IPS-20b (cell line): ENCODE data around the gene DENND1A.
"Not testable (repeated sequence)": the region's sequence is repeated elsewhere in the genome, so short reads cannot be mapped to it uniquely, and the experiment has no call there.

Experiments used
- H3K27ac ChIP-seq: one replicate; pipeline ENCODE4 v1.5.1; 2013; ENCODE audit warnings: low read length
- H3K27me3 ChIP-seq: 2 replicates; pipeline ENCODE4 v1.6.1; 2013; ENCODE audit warnings: mild to moderate bottlenecking, low read length, inconsistent platforms; ENCODE audit not compliant: insufficient read depth
- H3K36me3 ChIP-seq: 2 replicates; pipeline ENCODE4 v1.6.1; 2013; ENCODE audit warnings: low read depth, mild to moderate bottlenecking, inconsistent platforms, low read length, moderate library complexity; ENCODE audit not compliant: insufficient read depth
- H3K4me1 ChIP-seq: 2 replicates; pipeline ENCODE4 v1.6.1; 2013; ENCODE audit warnings: mild to moderate bottlenecking, control low read depth, inconsistent platforms, low read length, moderate library complexity; ENCODE audit not compliant: insufficient read depth
- H3K4me3 ChIP-seq: 2 replicates; pipeline ENCODE4 v1.5.1; 2013; ENCODE audit warnings: mild to moderate bottlenecking, low read length, inconsistent platforms
- H3K9ac ChIP-seq: 2 replicates; pipeline ENCODE4 v1.6.1; 2013; ENCODE audit warnings: low read depth, mild to moderate bottlenecking, inconsistent platforms, low read length, moderate library complexity
- H3K9me3 ChIP-seq: 2 replicates; pipeline ENCODE4 v1.6.1; 2013; ENCODE audit warnings: mild to moderate bottlenecking, low read depth, low read length, inconsistent platforms; ENCODE audit not compliant: insufficient read depth

The DENND1A gene

DNA sequence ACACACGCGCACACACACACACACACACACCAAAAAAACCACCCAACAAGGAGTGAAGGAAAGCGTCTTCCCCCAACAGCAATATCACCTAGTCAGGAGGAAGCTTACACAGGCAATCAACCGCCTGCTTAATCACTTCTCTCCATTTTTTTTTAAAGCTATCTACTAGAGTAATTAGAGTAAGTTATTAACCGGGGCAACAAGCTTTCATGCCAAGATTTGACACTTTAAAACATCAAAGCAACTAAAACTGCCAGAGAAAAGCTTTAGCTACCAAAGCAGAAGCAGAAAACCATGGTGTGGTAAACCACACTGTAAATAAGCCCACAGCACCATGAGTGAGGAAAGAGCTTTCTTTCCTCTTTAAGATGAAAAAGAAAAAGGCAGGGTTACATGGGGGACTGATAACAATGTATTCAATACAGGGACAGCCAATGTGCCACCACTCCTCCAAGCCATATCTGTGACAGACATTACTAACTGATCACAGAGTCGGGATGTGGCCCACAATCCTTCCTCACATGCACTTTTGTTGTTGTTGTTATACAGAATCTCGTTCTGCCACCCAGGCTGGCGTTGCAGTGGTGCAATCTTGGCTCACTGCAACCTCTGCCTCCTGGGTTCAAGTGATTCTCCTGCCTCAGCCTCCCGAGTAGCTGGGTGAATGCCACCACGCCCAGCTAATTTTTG is 291.8 kb downstream of the DENND1A start:
- Histone ChIP-seq H3K27me3 (no peaks in the 10 kb centered on the region), H3K4me1 (no peaks in the 10 kb centered on the region), H3K27ac (no peak overlapping the region), H3K4me3 (no peak overlapping the region), H3K9ac (no peak overlapping the region), H3K9me3 (no peaks in the 10 kb centered on the region), H3K36me3 (no peaks in the 10 kb centered on the region)

DNA sequence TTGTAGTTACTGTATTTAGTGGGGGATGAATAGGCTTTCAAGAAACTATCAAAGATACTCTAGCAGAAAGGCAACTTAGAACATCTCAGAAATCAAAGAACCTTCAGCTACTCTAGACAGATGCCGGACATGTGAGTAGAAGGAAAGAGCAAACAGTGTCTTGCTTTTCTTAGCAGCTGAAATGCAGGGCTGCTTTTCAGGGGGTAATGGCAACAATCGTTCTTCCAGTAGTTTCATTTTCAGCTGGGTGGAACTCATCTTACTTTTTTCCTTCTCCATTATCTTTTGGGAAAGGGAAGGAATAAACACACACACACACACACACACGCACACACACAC is 292.4 kb downstream of the DENND1A start:
- no peak overlapping the region for H3K9ac ChIP-seq
- no peaks in the 10 kb centered on the region for H3K9me3 ChIP-seq
- H3K27me3 ChIP-seq, result no peaks in the 10 kb centered on the region
- no peak overlapping the region for H3K4me3 ChIP-seq
- no peaks in the 10 kb centered on the region for H3K36me3 ChIP-seq
- H3K4me1 ChIP-seq, result no peaks in the 10 kb centered on the region
- no peak overlapping the region for H3K27ac ChIP-seq

DNA sequence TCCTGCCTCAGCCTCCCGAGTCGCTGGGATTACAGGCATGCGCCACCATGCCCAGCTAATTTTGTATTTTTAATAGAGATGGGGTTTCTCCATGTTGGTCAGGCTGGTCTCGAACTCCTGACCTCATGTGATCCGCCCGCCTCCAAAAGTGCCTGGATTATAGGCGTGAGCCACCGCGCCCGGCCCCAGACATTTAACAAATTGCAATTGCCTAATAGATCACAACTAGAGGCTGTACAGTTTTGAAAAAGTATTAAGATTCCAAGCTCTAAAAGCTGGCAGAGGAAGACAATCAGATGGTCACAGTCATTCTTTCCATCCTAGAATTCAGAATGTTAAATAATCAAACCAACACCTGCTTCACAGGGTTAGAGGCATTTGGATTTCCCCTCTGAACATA is 293.1 kb downstream of the DENND1A start:
- H3K27ac ChIP-seq, H3K4me1 ChIP-seq, H3K9ac ChIP-seq, H3K36me3 ChIP-seq, H3K27me3 ChIP-seq, H3K4me3 ChIP-seq, H3K9me3 ChIP-seq: not testable (repeated sequence)

DNA sequence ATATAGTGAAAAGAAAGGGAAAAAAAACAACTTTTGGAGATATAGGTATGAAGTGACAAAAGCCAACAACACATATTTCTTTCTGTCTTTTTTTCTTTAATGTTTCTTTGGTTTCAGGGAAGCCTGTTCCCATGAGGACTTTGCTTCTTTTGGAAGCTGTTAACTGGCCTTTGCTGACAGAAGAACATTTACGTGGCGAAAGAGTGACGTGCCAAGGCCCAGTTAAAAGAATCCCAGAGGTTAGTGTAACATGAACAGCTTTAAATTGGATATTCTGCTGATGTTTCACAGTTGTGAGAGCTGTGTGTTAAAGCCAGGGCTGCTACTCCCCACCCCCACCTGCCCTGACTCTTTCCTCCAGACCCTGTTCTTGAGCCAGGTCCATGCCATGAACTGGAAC is 298.1 kb downstream of the DENND1A start:
- Histone ChIP-seq H3K4me1 (no peaks in the 10 kb centered on the region), H3K9ac (no peak overlapping the region), H3K36me3 (peaks cover 11% of the 10 kb centered on the region; the same call in 1 of the 2 replicates), H3K9me3 (no peaks in the 10 kb centered on the region), H3K27me3 (no peaks in the 10 kb centered on the region), H3K27ac (no peak overlapping the region), H3K4me3 (no peak overlapping the region)

DNA sequence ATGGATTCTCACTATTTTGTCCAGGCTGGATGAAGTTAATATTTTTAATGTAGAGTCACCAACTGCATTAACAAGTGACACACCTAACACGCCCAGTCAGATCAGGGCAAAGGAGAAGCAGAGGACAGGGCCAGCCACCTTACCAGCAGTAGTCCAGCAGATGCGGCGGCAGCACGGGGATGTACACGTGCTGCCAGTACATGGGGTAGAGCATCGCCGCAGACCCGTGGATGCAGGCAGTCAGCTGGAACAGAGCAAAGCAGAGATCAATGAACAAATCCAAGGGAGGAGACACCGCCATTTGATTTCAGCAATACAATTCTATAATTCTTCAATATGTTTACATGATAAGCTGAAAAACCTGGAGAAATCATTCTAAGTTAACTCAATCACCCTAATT is 299.7 kb downstream of the DENND1A start:
- Histone ChIP-seq H3K27ac (no peak overlapping the region), H3K36me3 (peaks cover 11% of the 10 kb centered on the region; the same call in 1 of the 2 replicates), H3K9me3 (no peaks in the 10 kb centered on the region), H3K4me3 (no peak overlapping the region), H3K9ac (no peak overlapping the region), H3K27me3 (no peaks in the 10 kb centered on the region), H3K4me1 (no peaks in the 10 kb centered on the region)

DNA sequence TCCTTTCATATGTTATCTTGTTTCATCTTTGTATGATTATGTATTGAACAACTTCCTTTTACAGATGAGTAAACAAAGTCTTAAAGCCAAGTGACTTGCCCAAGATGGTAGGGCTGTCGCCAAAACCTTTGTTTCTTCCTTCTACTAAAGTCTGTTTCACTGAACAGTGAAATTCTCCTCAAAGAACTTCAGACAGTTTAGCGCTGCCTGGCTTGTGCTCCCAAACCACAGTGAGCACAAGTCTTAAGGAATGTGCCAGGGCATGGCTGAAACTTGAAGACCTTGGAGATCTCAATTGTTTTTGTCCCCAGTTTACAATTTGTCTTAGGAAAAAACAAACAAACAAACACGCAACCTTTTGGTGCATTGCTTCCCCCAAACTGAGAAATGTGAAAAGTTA is 300.4 kb downstream of the DENND1A start:
- Histone ChIP-seq H3K4me1 (no peaks in the 10 kb centered on the region), H3K27me3 (no peaks in the 10 kb centered on the region), H3K27ac (no peak overlapping the region), H3K9ac (no peak overlapping the region), H3K36me3 (peaks cover 11% of the 10 kb centered on the region; the same call in 1 of the 2 replicates), H3K4me3 (no peak overlapping the region), H3K9me3 (no peaks in the 10 kb centered on the region)

DNA sequence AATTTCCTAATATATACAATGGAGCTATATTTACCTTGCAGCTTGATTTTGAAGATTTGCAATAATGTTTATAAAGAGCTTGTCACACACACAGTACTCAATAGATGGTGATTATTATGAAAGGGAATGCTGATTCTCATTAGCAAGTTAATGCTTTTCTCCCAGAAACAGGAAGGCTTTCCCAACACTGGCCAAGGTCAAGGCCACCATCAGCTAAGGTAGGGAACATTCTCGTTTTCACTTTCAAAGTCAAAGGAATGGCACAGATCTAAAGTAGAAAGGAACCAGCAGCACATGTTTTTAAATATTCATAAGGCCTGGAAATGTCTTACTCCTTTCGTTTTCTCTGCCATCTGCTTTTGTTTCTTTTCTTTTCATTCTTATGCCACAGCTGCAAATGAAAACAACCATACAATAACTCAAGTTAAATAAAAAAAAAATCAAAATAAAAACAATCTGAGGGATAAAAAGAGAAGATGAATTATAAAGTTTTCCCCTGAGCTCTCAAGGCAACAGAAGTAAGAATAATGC is 307.1 kb downstream of the DENND1A start:
- Histone ChIP-seq H3K9me3 (no peaks in the 10 kb centered on the region), H3K36me3 (no peaks in the 10 kb centered on the region), H3K27ac (no peak overlapping the region), H3K9ac (no peak overlapping the region), H3K27me3 (no peaks in the 10 kb centered on the region), H3K4me3 (no peak overlapping the region; the same call in 1 of the 2 replicates), H3K4me1 (peaks cover 15% of the 10 kb centered on the region; the same call in 1 of the 2 replicates)

DNA sequence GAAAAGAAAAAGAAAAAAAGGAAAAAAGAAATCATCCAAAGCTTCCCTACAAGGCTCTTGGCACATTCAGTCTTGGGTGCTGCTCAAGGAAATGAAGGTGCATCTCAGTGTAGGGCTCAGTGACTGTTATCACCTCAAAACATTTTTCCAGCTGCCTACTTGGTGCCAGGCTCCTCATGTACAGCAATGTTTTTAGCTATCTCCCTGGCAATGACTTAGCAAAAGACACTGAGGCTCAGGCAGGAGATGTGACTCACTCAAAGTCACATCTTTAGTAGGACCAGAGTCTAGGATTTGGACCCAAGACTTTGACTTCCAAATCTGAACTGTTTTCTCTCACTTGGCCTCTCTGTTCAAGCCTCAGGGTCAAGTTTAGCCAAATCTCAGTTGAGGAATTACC is 309.7 kb downstream of the DENND1A start:
- Histone ChIP-seq H3K4me1 (peaks cover 23% of the 10 kb centered on the region), H3K27ac (no peak overlapping the region), H3K9ac (no peak overlapping the region), H3K4me3 (no peak overlapping the region), H3K27me3 (peaks cover 5% of the 10 kb centered on the region; the same call in 1 of the 2 replicates), H3K36me3 (no peaks in the 10 kb centered on the region), H3K9me3 (no peaks in the 10 kb centered on the region)

DNA sequence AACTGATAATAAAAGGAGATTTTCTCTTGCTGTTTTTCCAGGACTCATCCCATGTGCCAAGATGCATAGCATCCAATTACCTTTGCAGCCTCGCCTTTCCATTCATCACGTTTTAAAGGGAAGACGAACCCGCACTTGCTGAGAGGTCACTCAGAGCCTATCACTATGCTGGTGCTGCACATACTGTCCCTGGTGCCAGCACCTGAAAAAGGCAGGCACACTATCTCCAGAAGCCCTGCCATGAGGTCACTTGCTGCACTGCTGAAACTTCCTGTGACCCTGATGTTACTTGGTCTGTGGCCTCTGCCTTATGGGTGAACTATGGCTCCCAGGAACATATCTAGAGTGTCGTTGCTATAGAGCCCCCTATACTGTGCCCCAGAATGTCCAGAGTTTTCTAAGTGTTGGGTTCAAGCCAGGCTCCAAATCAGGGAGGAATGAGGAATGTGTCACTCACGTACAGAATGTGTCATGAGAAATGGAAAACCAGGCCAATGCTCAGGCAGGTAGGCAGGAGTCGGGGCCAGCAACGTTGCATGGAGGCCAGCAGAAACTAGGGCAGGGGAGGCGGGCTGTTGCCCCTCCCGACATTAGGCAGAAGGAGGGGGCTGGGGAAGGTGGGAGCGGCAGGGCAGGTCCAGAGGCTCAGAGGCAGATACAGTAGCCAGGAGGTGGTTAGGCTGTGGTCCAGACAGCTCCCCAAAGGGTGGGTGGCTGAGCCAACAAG is 311.8 kb downstream of the DENND1A start:
- Histone ChIP-seq H3K9ac (no peak overlapping the region), H3K36me3 (no peaks in the 10 kb centered on the region), H3K4me3 (no peak overlapping the region), H3K9me3 (no peaks in the 10 kb centered on the region), H3K27me3 (peaks cover 10% of the 10 kb centered on the region; the same call in 1 of the 2 replicates), H3K27ac (no peak overlapping the region), H3K4me1 (peaks cover 16% of the 10 kb centered on the region)

DNA sequence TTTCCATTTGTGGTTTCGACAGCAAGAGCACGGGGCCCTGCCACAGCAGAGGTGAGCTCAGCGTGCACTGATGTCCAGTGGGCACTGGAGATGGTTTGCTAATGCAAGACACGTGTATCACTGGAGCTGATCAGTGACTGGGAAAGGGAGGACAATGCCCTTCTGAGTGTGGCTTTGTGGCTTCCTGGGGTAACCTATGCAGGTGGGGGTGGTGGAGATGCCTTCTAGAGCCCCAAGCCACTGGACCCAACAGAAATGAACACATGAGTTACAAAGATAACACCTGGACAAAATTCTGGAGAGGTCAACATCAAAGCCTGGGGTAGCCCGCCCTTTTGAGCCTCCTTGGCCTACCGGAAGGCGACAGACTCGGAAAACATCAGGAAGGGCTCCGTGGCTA is 312.6 kb downstream of the DENND1A start:
- H3K4me1 ChIP-seq, result peaks cover 10% of the 10 kb centered on the region
- no peaks in the 10 kb centered on the region for H3K9me3 ChIP-seq
- no peaks in the 10 kb centered on the region for H3K36me3 ChIP-seq
- H3K4me3 ChIP-seq, result no peak overlapping the region
- peaks cover 10% of the 10 kb centered on the region; the same call in 1 of the 2 replicates for H3K27me3 ChIP-seq
- H3K9ac ChIP-seq, result no peak overlapping the region
- no peak overlapping the region for H3K27ac ChIP-seq

DNA sequence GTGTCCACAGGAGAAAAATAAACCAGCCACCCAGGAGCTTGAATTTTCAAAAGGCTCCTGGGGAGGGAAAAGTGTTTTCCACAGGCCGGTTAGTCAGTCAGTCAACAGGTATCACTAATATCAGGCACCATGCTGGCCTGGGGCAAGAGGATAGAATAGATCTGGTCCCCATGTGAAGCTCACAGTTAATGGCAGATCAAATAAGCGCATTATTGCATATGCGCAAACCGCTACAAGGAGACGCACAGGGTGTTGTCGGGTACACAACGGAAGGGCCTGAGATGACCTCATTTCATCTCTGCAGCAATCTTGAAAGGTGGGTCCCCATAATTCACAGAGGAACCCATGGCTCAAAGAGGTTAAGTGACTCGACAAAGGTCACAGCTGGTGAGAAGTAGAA is 313.2 kb downstream of the DENND1A start:
- H3K9ac ChIP-seq, result no peak overlapping the region
- H3K36me3 ChIP-seq, result no peaks in the 10 kb centered on the region
- H3K4me3 ChIP-seq, result no peak overlapping the region
- H3K9me3 ChIP-seq, result no peaks in the 10 kb centered on the region
- H3K27ac ChIP-seq, result no peak overlapping the region
- peaks cover 10% of the 10 kb centered on the region; the same call in 1 of the 2 replicates for H3K27me3 ChIP-seq
- H3K4me1 ChIP-seq, result peaks cover 10% of the 10 kb centered on the region

DNA sequence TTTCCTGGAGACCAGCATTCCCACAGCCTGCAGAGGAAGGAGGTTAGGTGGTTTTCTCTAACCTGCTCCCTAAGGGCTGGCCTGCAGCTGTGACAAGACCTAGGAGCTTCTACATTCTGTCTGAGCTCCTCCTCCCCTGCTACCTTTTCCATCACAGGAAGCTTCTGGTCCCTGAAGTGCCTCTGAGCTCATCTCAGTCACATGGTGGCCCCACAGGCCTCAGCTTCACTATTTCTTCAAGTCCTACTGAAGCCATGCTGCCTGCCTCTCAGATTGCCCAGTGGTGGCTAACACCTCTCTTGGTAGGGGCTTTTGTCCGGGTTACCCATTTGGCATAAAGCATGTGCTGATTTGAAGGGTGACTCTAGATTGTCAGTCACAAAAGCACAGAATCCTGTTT is 314.5 kb downstream of the DENND1A start:
- peaks cover 10% of the 10 kb centered on the region; the same call in 1 of the 2 replicates for H3K27me3 ChIP-seq
- H3K36me3 ChIP-seq, result no peaks in the 10 kb centered on the region
- H3K4me3 ChIP-seq, result no peak overlapping the region
- peaks cover 10% of the 10 kb centered on the region for H3K4me1 ChIP-seq
- no peaks in the 10 kb centered on the region for H3K9me3 ChIP-seq
- H3K27ac ChIP-seq, result no peak overlapping the region
- H3K9ac ChIP-seq, result no peak overlapping the region
